HG03442 (cell line): ENCODE results near the gene SFSWAP.

Experiments used
- ATAC-seq: cut with Tn5 transposase; IDR thresholded peaks from one replicate; pipeline ENCODE4 v1.9.1; 2021; ENCODE audit warnings: mild to moderate bottlenecking, moderate library complexity; ENCODE audit not compliant: unreplicated experiment

Gene SFSWAP

DNA sequence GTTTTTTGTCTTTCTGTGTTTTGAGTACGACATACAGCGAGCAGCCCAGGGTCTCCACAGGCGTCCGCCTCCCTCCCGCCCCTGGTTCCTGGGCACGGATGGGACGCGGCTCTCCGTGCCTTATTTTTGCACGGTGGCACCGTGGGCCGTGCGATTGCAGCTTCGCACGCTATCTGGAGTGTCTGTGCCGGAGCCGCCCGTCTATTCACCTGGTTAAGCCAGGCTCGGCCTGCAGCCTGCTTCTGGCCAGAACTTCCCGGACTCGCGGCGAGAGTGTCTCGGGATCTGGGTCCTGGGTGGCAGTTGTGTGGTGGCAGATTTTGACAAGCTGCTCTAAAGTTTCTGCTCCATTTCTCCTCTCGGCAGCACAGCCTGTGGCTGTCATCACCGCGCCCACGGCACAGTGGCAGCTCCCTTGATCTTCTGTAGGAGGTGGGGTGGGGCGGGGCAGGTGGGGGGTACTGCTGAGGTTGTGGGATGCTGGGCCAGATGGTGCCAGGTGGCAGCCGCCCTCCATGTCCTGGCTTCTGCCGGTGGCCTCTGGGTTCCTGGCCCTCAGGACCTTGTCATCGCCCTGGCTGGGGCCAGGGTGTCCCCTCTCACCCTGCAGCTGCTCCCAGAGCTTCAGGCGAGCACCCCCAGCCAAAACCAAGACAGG, 120.2 kb downstream of the SFSWAP start:
- no peak for ATAC-seq

DNA sequence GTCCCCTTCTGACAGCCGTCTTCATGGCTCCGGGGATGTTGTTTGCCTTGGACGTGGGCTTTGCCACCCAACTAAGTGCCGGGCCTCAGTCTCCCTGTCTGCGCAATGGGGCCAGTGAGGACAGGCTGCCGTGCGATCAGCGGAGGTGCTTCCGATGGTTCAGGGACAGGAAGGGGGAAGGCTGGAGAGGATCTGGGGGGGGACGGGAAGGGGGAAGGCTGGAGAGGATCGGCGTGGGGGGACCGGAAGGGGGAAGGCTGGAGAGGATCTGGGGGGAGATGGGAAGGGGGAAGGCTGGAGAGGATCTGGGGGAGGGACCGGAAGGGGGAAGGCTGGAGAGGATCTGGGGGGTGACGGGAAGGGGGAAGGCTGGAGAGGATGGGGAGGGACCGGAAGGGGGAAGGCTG, 120.7 kb downstream of the SFSWAP start:
- no peak for ATAC-seq

DNA sequence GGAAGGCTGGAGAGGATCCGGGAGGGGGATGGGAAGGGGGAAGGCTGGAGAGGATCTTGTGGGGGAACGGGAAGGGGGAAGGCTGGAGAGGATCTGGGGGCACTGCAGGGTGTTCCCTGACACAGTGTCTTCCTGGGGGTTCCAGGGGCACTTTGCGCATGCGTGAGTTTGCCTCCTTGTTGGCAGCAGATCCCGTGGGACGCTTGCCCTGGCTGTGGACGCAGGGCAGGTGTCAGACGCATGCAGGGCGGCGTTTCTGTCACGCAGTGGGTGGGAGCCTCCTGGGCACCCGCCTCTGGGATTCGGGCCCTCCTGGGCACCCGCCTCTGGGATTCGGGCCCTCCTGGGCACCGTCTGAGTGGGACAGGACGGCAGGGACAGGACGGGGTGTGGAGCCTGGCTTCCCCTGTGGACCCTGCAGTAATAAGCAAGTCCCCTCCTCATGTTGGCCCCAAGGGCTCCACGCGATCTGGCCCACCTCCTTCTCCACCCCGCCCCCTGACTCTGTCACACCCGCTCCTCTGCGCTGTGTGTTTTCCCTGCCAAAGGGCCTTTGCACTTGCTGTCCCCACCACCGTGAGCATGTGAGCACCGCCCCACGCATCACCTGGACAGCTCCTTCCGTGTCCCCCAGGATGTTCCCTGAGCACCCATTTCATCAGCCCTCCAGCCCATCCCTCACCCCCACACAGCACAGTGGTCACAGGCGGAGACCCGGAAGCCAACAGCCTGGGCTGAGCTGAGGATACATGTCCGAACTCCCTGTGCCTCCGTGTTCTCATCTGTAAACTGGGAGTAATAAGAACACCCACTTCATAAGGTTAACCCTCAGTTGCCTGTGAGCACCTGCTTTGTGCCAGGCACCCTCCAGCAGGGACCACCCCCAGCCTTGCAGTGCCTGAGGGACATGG, 121.7 kb downstream of the SFSWAP start:
- no peak for ATAC-seq

DNA sequence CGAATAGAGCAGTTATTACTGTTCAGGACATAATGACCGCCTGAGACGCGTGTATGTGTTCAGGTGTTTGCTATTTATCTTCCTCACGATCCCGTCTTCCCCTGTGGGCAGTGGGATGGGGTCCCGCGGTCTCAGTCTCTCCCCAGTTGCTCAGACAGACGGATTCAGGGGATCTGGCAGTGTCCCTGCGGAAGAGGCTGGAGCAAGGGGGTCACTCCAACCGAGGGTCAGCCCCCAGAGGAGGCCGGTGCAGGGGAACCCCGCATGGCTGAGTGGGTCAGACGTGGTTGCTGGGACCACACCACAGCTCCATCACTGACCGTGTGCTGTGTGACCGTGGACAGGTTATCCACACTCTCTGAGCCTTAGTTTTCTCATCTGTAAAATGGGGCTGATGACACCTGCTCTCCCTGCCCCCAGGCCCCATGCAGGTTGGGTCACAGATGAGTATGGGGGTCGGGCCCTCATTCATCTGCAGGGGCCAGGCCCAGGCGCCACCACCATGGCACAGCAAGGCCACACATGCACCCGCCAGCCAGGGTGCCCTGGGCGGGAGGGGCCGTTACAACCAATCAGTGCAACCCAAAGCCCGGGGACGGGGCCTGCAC, 122.5 kb downstream of the SFSWAP start:
- no peak for ATAC-seq

DNA sequence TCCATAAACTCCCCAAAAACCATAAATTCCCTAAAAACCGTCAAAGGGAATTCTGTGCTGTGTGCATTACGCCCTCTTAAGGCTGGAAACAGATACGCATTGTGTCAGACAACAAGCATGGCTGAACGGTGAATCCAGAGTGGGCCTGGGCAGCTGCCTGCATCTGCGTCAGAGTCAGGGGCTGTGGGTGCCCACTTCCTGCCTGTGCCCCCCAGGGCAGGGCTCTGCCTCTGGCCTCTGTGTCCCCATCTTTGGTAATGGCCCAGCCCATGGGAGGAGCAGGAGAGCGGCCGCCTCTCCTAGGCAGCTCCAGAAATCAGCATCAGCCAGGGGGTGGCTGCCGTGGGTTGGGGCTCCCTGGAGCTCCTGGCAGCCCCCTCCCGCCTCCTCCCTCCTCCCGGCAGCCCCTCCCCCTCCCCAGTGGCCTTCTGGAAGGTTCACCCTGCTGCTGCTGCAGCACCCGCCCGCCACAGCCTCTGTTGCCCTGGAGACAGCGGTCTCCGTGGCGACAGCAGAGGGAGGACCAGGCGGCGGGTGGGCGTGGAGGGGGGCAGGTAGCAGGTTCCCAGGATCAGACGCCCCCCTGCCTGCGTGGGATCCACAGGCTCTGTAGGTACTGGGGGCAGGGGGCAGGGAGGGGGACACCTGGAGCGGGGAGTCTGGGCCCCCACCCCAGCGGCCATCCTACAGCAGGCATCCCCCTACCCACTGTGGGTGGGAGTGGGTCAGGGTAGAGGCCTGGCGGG, 123.2 kb downstream of the SFSWAP start:
- no peak for ATAC-seq

DNA sequence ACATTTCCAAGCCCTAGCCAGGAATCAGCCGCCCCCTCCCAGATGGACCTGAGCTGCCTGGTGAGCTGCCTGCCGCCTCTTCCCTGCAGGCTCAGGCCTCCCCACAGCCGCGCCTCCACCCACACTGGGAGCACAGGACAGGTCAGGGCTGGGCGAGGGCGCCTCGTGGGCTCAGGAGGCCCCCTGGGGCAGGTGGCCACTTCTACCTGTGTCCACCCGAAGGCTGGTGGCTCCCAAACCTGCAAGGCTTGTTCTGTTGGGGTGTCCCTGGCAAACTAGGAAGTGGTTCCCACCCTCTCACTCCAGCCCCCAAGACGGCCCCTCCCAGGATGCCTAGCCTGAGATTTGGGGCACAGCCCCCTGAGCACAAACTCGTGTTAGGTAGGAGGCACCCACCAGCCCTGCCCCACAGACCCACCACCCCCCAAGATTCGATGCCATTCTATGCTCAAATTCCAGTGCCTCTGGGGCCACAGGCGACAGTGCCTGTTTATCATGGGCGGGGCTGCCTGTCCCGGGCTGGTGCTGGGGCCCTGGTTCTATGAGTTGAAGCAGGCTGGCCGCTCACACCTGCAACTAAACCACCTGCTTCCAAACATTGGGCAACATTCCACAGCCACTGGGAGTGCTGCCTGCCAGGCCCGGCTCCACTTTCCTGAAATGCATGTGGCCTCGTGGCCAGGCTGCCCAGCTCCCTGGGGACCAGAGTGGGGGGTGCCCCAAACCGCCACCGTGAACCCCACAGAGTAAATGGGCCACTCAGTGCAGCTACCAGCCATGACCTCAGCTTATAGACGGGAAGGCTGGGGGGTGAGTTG, 124.1 kb downstream of the SFSWAP start:
- no peak for ATAC-seq

DNA sequence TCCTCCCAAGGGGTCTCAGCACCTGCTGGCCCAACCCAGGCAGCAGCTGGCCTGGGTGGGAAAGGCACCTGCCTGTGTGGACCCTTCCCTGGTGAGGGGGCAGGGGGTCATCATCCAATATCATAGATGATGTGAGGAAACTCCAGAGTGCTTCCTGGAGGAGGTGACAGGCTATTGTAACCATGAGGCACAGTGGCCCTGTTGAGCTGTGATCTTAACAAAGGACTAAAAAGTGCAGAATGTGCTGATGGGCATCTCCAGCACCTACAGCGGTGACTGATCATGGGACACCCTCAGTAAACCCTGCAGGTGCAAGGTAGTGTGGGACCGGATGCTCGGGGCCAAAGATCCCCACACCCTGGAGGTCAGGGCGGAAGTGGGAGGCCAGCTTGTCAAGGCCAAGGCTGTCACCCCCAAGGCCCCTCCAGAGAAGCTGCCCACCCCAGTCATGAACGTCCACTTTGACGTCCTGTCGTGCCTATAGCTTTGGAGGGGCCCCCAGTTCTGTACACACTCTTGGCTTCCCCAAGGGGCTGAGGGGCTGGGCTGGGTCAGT, 124.8 kb downstream of the SFSWAP start:
- no peak for ATAC-seq

DNA sequence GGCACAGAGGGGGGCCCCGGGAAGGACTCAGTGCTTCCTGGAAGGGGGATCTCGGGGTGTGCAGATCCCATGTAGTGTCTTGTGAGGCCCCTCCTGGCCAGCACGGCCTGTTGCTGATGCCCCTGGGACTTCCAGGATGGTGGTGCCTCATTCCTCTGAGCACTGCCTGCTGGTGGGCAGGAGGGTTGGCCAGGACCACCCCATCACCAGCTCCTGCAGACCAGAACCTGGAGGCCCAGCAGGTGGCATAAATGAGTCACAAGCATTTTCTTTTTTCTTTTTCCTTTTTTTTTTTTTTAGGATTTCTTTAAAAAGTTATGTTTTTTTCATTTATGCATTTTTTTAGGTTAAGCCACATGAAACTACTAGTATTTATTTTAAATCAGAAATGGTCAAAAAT, 125.3 kb downstream of the SFSWAP start:
- no peak for ATAC-seq

DNA sequence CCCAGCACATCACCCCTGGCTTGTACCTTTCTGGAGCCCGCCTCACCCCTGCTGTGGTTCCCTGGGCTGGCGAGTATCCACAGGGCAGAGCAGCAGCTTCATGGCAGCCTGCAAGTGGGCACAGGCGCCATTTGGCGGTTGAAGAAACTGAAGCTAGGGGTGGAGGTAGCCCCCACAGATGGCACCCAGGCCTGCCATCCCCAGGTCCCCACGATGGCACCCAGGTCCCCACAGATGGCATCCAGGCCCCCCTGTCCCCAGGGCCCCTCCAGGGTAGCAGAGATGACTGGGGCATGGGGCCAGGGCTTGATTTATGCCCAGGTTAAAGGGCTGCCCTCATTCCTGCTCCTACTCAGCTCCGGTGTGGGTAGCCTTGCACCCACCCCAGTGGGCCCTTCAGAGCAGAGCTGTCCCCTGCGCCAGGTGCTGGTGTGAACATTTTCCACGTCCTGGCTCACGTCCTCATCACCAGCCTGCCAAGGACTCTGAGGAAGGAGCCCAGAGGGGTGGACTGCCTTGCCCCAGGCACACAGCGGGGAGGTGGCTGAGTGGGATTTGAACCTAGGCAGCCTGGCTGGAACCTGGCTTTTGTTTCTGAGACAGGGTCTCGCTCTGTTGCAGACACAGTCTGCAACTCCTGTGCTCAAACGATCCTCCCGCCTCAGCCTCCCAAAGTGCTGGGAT, 126.0 kb downstream of the SFSWAP start:
- no peak for ATAC-seq

DNA sequence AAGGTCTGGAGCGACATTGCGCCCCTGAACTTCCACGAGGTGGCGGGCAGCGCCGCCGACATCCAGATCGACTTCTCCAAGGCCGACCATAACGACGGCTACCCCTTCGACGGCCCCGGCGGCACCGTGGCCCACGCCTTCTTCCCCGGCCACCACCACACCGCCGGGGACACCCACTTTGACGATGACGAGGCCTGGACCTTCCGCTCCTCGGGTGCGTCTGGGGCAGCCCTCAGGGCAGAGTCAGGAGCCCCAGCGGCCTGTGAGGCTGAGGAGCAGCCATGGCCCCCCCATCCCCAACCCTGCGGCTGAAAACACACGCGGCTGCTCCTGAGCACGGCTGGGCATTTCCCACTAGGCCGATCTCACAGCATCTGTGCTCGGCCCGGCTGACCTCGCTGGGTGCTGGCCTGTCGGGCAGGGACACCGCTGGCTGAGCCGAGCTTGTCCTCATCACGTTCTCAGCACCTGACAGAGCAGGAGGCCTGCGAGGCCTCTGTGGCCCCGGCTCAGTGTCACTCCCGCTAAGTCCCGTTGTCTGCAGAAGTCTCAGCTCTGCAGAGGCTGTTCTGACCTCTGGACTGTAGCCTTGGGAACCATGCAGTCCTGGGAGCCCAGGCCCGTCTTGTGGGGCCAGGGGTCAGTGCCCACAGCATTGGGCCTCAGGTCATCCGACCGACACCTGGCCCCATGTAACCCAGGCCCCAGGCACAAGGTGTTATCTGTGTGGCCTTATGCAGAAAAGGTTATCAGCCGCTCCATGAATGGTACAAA, 129.9 kb downstream of the SFSWAP start:
- no peak for ATAC-seq

DNA sequence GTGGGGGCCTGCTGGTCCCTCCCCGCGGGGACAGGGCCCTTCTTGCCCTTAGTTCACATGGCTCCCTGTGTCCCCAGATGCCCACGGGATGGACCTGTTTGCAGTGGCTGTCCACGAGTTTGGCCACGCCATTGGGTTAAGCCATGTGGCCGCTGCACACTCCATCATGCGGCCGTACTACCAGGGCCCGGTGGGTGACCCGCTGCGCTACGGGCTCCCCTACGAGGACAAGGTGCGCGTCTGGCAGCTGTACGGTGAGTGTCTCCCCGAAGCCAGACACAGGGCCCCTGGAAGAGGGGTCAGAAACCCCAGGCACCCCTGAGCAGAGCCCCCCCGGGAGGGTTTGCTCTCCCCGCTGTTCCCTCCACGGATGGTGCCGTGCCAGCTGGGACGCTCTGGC, 130.7 kb downstream of the SFSWAP start:
- no peak for ATAC-seq

DNA sequence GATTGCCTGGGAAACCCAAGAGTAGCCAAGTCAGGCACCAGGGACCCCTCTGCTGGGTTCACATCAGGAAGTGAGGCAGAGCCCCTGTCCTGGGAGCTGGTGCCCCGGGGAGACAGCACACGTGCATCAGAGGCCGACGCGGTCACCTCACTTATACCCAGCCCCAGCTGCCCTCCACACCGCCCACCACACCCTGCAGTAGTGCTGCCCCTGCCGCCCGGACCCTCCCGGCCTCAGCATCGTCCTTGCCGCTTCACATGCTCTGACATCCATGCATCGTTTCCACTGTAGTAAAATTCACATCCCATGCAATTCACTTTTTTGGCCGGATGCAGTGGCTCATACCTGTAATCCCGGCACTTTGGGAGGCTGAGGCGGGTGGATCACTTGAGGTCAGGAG, 131.3 kb downstream of the SFSWAP start:
- no peak for ATAC-seq

DNA sequence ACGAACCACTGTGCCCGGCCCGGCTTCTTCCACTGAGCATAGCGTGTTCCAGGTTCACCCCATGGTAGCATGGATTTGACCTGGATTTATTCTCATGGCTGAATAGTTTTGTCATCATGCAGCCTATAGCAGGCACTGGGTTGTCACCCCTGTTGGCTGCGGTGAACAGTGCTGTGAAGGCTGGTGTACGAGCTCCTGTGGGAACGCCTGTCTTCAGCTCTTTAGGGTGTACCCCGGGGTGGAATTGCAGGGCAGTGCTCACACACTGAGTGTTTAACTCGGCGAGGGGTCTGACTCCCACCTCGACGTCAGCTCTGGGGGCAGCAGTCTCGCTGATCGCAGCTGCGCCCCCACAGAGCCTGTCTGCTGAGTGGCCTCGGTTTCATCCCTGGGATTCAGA, 132.6 kb downstream of the SFSWAP start:
- no peak for ATAC-seq

DNA sequence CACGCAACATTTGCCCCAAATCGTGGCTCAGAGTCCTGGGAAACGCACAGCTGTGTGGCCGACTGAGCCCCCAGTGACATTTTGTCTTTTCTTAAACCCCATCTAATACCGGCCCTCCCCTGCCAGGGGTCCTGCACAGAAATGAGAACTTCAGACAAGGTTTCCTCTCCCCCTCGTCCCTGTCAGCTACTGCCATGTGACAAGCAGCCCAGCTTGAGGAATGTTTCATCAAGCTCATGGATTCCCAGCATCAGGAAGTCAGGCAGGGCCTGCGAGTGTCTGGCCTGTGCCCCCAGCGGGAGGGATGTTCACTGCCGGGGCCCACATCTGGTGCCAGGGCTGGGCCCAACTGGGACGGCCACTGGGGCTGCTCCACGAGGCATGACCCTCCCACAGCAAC, 133.2 kb downstream of the SFSWAP start:
- ATAC-seq = no peak

DNA sequence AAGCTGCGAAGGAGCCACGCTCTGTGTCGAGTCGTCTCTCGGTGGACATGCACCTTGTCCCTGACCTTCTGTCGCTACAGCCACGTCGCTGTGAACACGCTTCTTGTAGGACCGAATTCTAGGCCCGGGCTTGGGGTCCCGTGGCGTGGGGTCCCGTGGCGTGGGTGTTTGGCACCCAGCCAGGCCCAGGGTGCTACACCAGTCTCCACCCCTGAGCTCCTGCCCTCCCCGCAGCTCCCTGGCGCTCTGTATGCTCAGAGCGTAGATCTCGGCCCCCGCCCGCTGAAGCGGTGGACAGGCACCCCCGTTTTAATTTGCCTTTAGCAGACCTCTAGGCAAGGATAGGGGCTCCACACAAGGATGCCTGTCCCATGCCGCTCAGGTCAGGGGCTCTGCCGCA, 133.8 kb downstream of the SFSWAP start:
- no peak for ATAC-seq

DNA sequence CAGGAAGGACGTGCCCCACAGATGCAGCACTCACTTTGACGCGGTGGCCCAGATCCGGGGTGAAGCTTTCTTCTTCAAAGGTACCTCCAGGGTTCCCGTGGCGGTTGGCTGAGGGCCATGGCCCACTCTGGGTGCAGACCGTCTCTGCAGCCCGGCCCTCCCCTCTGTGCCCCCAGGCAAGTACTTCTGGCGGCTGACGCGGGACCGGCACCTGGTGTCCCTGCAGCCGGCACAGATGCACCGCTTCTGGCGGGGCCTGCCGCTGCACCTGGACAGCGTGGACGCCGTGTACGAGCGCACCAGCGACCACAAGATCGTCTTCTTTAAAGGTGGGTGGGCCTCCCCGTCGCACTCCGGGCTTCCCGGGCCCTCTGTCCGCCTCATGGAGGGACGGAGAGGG, 134.2 kb downstream of the SFSWAP start:
- no peak for ATAC-seq

DNA sequence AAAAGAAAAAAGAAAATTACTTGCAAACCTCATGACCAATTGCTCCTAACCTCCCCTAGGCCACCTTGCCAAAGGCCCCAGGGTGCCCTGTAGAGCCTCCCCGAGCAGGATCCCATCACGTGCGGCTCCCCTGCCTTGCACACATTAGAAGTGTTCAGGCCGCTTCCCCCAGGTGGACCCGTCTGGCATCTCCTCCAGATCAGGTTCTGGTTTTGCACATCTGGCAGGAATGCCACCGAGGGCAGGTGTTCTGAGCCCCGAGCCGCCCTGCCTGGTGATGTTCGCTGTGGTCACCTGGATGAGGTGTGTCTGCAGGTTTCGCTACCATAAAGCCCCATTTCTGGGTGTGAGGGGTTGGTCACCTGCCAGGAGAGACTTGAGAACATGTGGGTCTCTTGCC, 136.6 kb downstream of the SFSWAP start:
- ATAC-seq = no peak

DNA sequence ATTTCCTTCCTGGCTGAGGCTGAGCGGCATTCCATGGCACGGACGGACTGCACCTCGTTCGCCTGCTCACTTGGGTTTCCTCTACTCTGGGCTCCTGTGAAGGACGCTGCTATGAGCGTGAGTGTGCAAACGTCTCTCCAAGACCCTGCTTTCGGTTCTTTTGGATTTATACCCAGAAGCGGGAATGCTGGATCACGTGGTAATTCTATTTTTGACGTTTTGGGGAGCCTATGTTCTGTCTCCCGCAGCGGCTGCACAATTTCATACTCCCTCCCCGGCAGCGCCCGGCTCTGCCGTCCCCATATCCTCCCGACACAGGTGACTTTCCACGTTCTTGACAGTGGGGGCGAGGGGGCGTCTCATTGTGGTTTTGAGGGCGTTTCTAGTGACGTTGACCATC, 137.9 kb downstream of the SFSWAP start:
- ATAC-seq = no peak
